ENCODE measurements around the gene LPAR4.

The LPAR4 gene, protein sequence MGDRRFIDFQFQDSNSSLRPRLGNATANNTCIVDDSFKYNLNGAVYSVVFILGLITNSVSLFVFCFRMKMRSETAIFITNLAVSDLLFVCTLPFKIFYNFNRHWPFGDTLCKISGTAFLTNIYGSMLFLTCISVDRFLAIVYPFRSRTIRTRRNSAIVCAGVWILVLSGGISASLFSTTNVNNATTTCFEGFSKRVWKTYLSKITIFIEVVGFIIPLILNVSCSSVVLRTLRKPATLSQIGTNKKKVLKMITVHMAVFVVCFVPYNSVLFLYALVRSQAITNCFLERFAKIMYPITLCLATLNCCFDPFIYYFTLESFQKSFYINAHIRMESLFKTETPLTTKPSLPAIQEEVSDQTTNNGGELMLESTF
- 0 to 0.06 (median 0) reads per million in 9 experiments for total RNA-seq

DNA sequence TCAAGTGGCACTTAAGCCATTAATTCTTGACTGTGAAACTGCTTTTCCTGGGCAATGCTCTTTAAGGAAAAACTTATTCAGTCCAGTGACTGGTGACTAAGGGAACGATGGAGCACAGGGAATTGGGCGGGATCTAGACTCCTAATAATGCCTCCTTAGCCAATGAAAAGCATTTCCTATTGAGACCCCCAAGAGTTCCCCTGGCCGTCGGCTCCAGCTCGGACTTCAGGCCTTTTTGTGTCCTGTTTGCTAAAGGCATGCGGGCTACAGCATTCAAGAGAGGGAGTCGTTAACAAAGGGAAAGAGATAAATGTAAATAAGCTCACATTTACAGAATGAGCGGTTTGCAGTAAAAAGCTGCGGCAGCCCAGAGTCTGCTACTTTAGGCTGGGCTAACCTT is at the start of gene LPAR4:
TSS of gene LPAR4 (plus strand) at position 232 of the 400 bp plus-strand sequence. CDS start 7,150 bp downstream, outside the sequence.
- Mint-ChIP-seq H3K9me3 (no peaks in the 10 kb centered on the region), H3K27ac (no peak within 1 kb of the TSS), H3K4me3 (no peak within 1 kb of the TSS), H3K36me3 (ENCODE audit: insufficient read depth) (no peaks in the 10 kb centered on the region), H3K27me3 (no peaks in the 10 kb centered on the region), H3K4me1 (ENCODE audit: low read depth in 2 of 2) (no peaks in the 10 kb centered on the region)
- ATAC-seq (replicated peaks) = no peak
- DNase-seq = no peak

DNA sequence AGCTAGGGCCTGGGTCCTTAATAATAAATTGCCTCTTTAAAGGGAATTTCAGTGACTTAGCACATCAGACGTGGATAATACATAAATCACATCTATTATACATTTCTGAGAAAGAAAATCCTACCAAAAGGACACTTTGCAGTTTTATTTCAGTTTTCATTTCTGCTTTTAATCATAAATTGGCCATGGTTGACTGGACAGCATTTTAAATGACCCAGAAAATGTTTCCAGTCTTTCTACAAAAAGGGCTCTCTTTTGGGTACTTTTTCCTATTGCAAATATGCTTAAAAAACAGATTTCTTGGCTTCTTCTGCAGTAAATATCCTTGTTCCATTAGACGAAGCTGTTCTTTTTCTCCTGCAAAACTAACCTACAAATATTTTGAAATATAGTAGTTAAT is 41.4 kb upstream of the LPAR4 start:
- Mint-ChIP-seq H3K4me1 (ENCODE audit: low read depth in 2 of 2) (no peaks in the 10 kb centered on the region), H3K4me3 (no peak overlapping the region), H3K27me3 (no peaks in the 10 kb centered on the region), H3K27ac (no peak overlapping the region), H3K9me3 (no peaks in the 10 kb centered on the region), H3K36me3 (ENCODE audit: insufficient read depth) (no peaks in the 10 kb centered on the region)
- no peak for ATAC-seq (replicated peaks)
- no peak for DNase-seq

DNA sequence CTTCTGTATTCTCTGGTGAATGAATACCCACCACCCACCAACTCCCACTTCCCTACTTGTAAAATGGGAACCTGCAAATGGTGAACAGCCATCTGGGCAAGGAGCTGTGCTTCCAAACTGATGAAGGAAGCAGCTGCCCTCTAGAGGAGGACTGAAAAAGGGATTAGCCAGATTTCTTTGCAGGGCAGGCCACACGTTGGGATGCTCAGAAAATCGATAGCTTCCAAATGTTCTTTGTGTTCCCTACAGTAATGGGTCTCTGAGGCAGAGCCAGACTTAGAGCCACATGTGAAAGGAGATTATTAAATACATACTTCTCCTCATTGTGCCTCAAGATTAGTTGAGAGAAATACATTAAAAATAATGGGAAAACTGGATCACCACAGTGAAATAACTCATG is 39.3 kb upstream of the LPAR4 start:
- DNase-seq (no peak), ATAC-seq (replicated peaks) (no peak)
- Mint-ChIP-seq H3K4me3 (no peak overlapping the region), H3K4me1 (ENCODE audit: low read depth in 2 of 2) (no peaks in the 10 kb centered on the region), H3K9me3 (no peaks in the 10 kb centered on the region), H3K36me3 (ENCODE audit: insufficient read depth) (no peaks in the 10 kb centered on the region), H3K27ac (no peak overlapping the region), H3K27me3 (no peaks in the 10 kb centered on the region)

DNA sequence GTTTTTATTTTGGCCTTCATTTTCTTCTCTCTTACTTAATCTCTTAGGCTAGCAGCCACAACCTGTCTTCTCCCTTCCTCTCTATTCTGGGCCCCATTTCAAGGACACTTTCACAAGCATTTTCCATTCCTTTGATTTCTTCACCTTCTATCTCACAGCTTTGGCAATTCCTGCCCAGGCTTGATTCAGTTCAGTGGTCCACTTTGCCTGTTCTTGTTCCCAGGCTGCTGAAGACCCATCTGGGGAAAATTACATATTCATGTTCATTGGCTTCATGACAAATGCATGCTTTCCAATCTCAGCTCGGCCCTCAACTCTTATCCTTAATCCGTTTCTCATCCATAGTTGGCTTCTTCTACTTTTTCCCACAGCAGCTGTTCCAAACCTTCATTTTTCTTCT is 38.7 kb upstream of the LPAR4 start:
- Mint-ChIP-seq H3K27me3 (no peaks in the 10 kb centered on the region), H3K4me3 (no peak overlapping the region), H3K36me3 (ENCODE audit: insufficient read depth) (no peaks in the 10 kb centered on the region), H3K4me1 (ENCODE audit: low read depth in 2 of 2) (no peaks in the 10 kb centered on the region), H3K9me3 (no peaks in the 10 kb centered on the region), H3K27ac (peak overlapping the region in 1 of 2 donors; percentile 20)
- ATAC-seq (replicated peaks) = no peak
- no peak for DNase-seq

DNA sequence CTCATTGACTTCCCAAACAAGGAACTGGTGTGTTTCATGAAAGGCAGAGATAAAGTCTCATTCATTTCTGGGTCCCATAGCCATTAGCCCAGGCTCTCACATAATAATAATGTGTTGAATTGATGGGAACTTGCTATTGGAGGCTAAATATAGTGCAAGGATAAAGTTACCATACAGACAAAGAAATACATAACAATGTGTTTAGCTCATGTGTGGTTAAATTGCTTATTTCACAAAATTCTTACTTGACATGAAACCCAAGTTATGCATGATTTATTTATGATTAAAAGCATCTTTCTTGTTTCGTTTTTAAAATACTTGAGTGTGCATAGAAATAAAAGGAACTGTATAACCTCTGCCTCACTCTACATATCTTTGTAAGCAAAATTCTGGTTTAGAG is 37.3 kb upstream of the LPAR4 start:
- ATAC-seq (replicated peaks) (no peak), DNase-seq (no peak)
- no peaks in the 10 kb centered on the region for H3K9me3 Mint-ChIP-seq
- no peaks in the 10 kb centered on the region for H3K36me3 Mint-ChIP-seq (ENCODE audit: insufficient read depth)
- H3K4me3 Mint-ChIP-seq = no peak overlapping the region
- H3K27me3 Mint-ChIP-seq = no peaks in the 10 kb centered on the region
- no peaks in the 10 kb centered on the region for H3K4me1 Mint-ChIP-seq (ENCODE audit: low read depth in 2 of 2)
- no peak overlapping the region for H3K27ac Mint-ChIP-seq

DNA sequence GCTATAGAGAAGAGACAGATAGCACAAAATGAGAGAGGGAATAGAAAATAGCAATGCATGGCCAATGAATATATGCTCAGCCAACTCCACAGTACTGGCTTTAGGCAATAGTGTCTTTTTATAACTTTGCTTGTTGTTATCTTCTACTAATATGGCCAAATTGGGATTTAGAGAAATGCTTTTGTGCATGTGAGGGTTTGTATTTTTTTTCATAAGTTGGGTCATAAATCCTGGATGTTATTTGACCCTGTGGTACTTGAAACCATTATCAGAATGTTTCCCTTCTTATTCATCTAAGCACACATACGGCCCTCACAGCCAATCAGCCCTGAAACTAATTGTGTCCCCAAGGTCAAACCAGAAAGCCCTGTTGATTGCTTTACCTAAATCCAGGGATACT is 35.2 kb upstream of the LPAR4 start:
- Mint-ChIP-seq H3K36me3 (ENCODE audit: insufficient read depth) (no peaks in the 10 kb centered on the region), H3K9me3 (no peaks in the 10 kb centered on the region), H3K4me3 (no peak overlapping the region), H3K27ac (no peak overlapping the region), H3K4me1 (ENCODE audit: low read depth in 2 of 2) (no peaks in the 10 kb centered on the region), H3K27me3 (no peaks in the 10 kb centered on the region)
- ATAC-seq (replicated peaks) = no peak
- DNase-seq = no peak

DNA sequence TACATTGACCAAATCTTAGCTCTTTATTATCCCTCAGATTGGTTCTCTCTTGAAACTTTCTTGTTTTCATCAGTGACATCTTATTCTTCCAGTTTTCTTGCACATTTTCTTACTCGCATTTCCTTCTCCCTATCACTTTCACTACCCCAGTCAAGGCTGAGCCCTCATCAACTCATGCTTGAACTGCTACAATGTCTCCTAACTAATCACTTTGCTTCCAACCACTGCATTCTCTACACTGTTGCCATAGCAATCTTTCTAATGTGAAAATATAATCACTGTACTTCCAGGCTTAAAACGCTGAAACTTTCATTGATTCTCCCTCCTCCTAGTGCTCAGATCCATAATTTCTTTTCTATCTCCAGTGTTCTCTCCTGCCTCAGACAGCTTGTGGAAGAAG is 22.2 kb upstream of the LPAR4 start:
- Mint-ChIP-seq H3K27ac (no peak overlapping the region), H3K36me3 (ENCODE audit: insufficient read depth) (no peaks in the 10 kb centered on the region), H3K4me3 (no peak overlapping the region), H3K4me1 (ENCODE audit: low read depth in 2 of 2) (no peaks in the 10 kb centered on the region), H3K27me3 (no peaks in the 10 kb centered on the region), H3K9me3 (no peaks in the 10 kb centered on the region)
- ATAC-seq (replicated peaks) (no peak), DNase-seq (no peak)

DNA sequence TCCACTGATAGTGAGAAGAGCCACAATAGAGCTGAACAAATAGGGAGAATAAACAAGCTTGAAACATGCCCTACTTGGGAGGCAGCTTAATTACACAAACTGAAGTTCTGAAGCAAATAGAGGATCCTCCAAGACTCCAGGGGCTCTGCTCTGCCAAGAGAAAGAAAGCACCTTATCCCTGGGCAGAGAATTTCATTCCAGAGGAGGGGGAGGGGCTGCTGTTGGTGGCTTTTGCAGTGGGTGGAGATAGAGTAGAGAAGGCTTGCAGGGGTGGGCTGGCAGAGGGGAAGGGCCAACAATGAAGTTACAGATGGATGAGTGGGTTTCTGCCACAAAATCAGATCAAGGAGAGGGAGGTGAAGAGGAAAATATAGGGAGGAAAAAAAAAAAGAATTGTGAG is 1.0 kb upstream of the LPAR4 start:
- Mint-ChIP-seq H3K4me1 (ENCODE audit: low read depth in 2 of 2) (no peaks in the 10 kb centered on the region), H3K36me3 (ENCODE audit: insufficient read depth) (no peaks in the 10 kb centered on the region), H3K27me3 (no peaks in the 10 kb centered on the region), H3K9me3 (no peaks in the 10 kb centered on the region), H3K27ac (no peak overlapping the region), H3K4me3 (no peak overlapping the region)
- ATAC-seq (replicated peaks) (no peak), DNase-seq (no peak)

DNA sequence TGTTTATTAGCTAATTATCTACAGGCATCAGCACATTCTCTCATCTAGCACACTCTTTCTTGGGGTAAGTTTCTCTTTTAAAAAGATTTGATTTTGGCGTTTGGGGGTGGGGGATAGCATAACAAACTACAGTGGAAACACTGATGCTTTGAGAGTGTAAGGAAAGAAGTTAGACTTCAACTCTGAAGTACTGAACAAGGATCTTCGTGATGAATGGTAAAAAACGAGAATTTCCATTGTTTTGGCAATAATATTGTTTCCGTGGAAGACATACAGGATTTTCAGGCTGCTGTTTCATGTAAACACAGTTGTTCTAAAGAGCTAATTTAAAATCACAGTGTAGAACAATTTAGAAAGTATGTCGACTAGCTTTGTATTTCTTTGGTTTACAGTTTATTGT is 451 bp downstream of the LPAR4 start:
- no peaks in the 10 kb centered on the region for H3K9me3 Mint-ChIP-seq
- H3K4me3 Mint-ChIP-seq = no peak overlapping the region
- DNase-seq = no peak
- ATAC-seq (replicated peaks) = no peak
- no peaks in the 10 kb centered on the region for H3K36me3 Mint-ChIP-seq (ENCODE audit: insufficient read depth)
- no peaks in the 10 kb centered on the region for H3K4me1 Mint-ChIP-seq (ENCODE audit: low read depth in 2 of 2)
- H3K27me3 Mint-ChIP-seq = no peaks in the 10 kb centered on the region
- H3K27ac Mint-ChIP-seq = no peak overlapping the region

DNA sequence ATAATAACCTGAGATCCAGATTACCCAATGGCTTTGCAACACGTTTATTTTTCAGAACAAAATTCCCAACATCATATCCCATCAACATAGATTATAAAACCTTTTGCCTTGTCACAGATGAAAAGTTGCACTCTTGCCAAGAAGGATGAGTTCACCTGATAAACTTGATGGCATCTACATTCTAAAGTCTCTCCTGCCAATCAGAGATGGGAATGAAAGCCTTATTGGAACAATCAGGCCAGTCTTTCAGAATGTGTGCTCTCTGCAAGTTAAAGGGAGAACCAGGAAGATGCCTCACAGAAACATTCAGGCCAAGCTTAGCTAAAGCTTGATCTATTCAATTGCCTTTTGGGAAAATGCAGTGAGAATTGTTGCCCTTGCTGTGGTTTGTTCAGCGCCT is 1.3 kb downstream of the LPAR4 start:
- no peaks in the 10 kb centered on the region for H3K9me3 Mint-ChIP-seq
- ATAC-seq (replicated peaks) = no peak
- H3K27me3 Mint-ChIP-seq = no peaks in the 10 kb centered on the region
- no peak overlapping the region for H3K4me3 Mint-ChIP-seq
- no peak overlapping the region for H3K27ac Mint-ChIP-seq
- H3K36me3 Mint-ChIP-seq (ENCODE audit: insufficient read depth) = no peaks in the 10 kb centered on the region
- H3K4me1 Mint-ChIP-seq (ENCODE audit: low read depth in 2 of 2) = no peaks in the 10 kb centered on the region
- no peak for DNase-seq

DNA sequence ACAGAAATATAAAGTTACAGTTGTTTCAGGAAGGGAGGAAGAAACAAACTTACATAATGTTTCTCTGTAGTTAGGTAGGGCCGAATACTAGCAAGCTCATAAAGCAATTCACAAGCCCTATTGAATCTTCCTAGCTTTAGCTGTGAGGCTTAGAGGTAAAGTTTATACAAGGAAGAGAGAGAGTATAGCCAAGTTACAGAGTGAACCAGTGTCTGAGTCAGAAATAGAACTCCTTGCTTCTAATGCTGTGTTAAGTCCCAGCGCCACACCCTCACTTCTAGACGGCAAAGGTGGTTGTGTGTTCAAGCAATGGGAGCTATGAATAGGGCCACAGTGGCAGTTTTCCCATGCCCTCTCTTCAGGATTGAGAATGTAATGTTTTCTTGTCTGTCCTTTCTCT is 6.1 kb downstream of the LPAR4 start:
- ATAC-seq (replicated peaks) = no peak
- Mint-ChIP-seq H3K27ac (no peak overlapping the region), H3K9me3 (no peaks in the 10 kb centered on the region), H3K36me3 (ENCODE audit: insufficient read depth) (no peaks in the 10 kb centered on the region), H3K4me1 (ENCODE audit: low read depth in 2 of 2) (no peaks in the 10 kb centered on the region), H3K27me3 (no peaks in the 10 kb centered on the region), H3K4me3 (no peak overlapping the region)
- no peak for DNase-seq

DNA sequence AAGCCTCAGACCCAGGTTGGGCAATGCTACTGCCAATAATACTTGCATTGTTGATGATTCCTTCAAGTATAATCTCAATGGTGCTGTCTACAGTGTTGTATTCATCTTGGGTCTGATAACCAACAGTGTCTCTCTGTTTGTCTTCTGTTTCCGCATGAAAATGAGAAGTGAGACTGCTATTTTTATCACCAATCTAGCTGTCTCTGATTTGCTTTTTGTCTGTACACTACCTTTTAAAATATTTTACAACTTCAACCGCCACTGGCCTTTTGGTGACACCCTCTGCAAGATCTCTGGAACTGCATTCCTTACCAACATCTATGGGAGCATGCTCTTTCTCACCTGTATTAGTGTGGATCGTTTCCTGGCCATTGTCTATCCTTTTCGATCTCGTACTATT is 7.4 kb downstream of the LPAR4 start:
- H3K36me3 Mint-ChIP-seq (ENCODE audit: insufficient read depth) = no peaks in the 10 kb centered on the region
- no peaks in the 10 kb centered on the region for H3K27me3 Mint-ChIP-seq
- H3K4me1 Mint-ChIP-seq (ENCODE audit: low read depth in 2 of 2) = no peaks in the 10 kb centered on the region
- H3K4me3 Mint-ChIP-seq = no peak overlapping the region
- H3K9me3 Mint-ChIP-seq = no peaks in the 10 kb centered on the region
- DNase-seq (no peak), ATAC-seq (replicated peaks) (no peak)
- H3K27ac Mint-ChIP-seq = no peak overlapping the region

DNA sequence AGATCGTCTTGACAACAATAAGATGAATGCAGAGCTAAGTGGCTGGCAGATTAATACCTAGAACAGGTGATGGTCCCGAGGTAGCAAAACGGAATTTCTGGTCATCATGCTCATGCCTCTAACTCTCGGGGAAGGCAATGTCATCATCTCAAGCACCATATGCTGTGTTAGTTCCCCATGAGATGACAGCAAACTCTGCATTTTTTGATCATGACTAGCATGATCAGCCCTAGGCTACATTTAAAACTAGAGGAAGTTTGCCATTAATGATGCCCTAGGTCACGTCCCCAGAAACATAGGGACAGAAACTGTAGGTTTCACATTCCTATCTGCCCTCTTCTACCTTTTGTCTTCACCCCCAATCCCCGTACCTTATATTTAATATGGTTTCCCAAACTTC is 11.6 kb downstream of the LPAR4 start:
- DNase-seq = no peak
- no peak overlapping the region for H3K4me3 Mint-ChIP-seq
- no peaks in the 10 kb centered on the region for H3K9me3 Mint-ChIP-seq
- no peaks in the 10 kb centered on the region for H3K27me3 Mint-ChIP-seq
- H3K4me1 Mint-ChIP-seq (ENCODE audit: low read depth in 2 of 2) = no peaks in the 10 kb centered on the region
- H3K36me3 Mint-ChIP-seq (ENCODE audit: insufficient read depth) = no peaks in the 10 kb centered on the region
- no peak for ATAC-seq (replicated peaks)
- no peak overlapping the region for H3K27ac Mint-ChIP-seq

DNA sequence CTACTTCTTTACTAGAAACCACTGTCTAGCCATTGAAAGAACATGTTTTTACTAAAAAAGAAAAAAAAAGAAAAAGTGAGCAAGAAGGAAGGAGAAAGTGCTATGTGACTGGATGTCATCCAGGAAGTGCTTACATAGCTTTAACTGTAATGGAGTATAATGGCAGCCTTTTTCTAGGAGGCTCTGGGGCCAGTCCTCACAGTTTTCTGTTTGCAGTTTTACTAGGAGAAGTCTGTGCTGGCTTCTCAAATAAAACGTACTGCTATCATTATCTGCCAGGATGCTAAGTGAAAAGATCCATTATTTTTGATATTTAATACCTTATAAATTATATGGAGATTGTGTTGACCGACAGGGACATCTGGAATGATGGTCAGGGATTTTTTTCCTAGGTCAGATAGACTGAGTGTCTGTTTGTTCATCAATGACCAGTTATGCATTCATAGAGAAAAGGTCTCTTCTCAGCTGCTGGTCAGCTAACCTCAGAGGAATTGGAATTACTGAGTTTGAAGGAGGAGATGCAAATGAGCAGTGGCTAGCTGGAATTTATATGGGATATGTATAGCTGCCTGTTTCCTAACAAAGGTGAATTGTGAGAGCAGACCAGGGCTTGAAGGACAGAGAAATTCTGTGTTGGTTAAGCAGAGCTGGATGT is 21.7 kb downstream of the LPAR4 start:
- no peaks in the 10 kb centered on the region for H3K36me3 Mint-ChIP-seq (ENCODE audit: insufficient read depth)
- H3K27ac Mint-ChIP-seq = no peak overlapping the region
- H3K4me3 Mint-ChIP-seq = no peak overlapping the region
- H3K9me3 Mint-ChIP-seq = no peaks in the 10 kb centered on the region
- H3K27me3 Mint-ChIP-seq = no peaks in the 10 kb centered on the region
- no peak for DNase-seq
- no peak for ATAC-seq (replicated peaks)
- H3K4me1 Mint-ChIP-seq (ENCODE audit: low read depth in 2 of 2) = no peaks in the 10 kb centered on the region
